ENCODE results near the gene EFNB2. TPM values are rescaled to one million over a fixed set of nuclear protein-coding genes. Genes with fewer than 3 reads are reported as not detected.

Gene EFNB2
- total RNA-seq, 4 donors from 2014 or later: 10.0 to 20.2 (median 17.5) TPM

DNA sequence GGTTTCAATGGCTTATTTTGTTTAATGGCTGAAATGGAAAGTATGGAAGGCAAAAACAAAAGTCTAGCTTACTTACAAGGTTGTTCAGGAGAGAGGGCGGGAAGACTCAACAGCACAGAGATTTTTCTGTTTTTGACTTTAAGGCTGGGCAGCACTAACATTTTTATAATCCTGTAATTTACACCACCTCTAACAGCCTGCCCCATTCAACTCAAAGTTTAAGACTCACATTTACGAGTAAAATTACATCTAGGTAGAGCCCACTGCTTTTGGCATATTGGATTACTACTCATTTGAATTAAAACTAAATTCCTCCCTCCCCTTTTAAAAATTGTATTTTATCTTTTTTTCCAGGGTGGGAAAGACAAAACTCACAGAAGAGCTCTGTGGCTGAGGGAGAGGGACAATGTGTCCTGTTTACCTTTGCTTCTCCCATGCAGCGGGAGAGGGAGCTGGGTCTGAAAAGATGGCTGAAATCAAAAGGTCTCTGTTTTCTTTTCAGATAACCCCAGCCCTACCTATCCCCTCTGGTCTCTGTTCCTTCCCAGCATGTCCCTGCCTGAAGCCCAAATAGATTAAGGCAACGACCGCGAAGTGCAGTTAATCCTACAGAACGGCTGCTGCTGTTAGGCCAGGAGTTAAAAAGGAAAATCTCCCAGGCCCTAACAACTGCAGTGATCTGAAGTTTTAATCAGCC lies 6.6 kb downstream of the EFNB2 start:
- H3K27ac ChIP-seq (replicated peaks in 1 of 4): no peak overlapping the region
- no peaks in the 10 kb centered on the region for H3K27me3 ChIP-seq
- TF ChIP-seq POLR2A (IDR thresholded peaks at IDR 0.05; ENCODE audit: low read depth): no peak
- no peak for TF ChIP-seq EP300 (IDR thresholded peaks at IDR 0.05)
- no peak for TF ChIP-seq POLR2AphosphoS5 (IDR thresholded peaks at IDR 0.05)
- TF ChIP-seq, protein P1, sequence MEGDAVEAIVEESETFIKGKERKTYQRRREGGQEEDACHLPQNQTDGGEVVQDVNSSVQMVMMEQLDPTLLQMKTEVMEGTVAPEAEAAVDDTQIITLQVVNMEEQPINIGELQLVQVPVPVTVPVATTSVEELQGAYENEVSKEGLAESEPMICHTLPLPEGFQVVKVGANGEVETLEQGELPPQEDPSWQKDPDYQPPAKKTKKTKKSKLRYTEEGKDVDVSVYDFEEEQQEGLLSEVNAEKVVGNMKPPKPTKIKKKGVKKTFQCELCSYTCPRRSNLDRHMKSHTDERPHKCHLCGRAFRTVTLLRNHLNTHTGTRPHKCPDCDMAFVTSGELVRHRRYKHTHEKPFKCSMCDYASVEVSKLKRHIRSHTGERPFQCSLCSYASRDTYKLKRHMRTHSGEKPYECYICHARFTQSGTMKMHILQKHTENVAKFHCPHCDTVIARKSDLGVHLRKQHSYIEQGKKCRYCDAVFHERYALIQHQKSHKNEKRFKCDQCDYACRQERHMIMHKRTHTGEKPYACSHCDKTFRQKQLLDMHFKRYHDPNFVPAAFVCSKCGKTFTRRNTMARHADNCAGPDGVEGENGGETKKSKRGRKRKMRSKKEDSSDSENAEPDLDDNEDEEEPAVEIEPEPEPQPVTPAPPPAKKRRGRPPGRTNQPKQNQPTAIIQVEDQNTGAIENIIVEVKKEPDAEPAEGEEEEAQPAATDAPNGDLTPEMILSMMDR (IDR thresholded peaks at IDR 0.05): no peak
- intact Hi-C loops (cut with DNase I): no loop called here
- WGBS: 96% methylated on average over 7 of the region's 7 CpGs
- H3K4me1 ChIP-seq: peaks cover 14 to 47% (median 37%) of the 10 kb centered on the region in 4 donors
- H3K4me3 ChIP-seq: no peak overlapping the region
- no peaks in the 10 kb centered on the region for H3K36me3 ChIP-seq
- DNase-seq (ENCODE audit: extremely low spot score): no peak
- no peaks in the 10 kb centered on the region for H3K9me3 ChIP-seq

DNA sequence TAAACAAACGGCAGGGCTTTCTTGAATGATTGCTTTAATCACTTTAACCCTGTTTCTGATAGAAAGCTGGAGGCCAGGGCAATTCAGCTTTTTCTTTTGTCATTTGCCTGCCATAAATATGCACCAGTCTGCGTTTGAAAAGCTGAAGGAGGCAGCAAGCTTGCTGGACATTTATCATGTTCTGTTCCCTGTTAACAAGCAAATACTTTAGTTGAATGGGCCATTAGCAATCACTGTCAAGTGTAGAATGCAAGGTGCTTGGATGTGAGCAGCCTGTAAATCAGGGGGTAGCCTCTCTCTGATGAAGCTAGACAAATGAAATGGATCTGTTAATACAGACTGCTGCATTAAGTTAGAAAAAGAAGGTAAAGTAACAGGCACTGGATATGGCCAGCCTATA lies 7.6 kb downstream of the EFNB2 start:
- whole genome bisulfite sequencing: 68% methylated on average over 2 of the region's 2 CpGs
- intact Hi-C loops (cut with DNase I): no loop called here
- H3K27me3 ChIP-seq: no peaks in the 10 kb centered on the region
- peaks cover 14 to 57% (median 38%) of the 10 kb centered on the region in 4 donors for H3K4me1 ChIP-seq
- TF ChIP-seq, protein P1 (IDR thresholded peaks at IDR 0.05): no peak
- TF ChIP-seq POLR2A (IDR thresholded peaks at IDR 0.05; ENCODE audit: low read depth): no peak
- no peak for TF ChIP-seq EP300 (IDR thresholded peaks at IDR 0.05)
- no peak for TF ChIP-seq POLR2AphosphoS5 (IDR thresholded peaks at IDR 0.05)
- no peaks in the 10 kb centered on the region for H3K36me3 ChIP-seq
- no peaks in the 10 kb centered on the region for H3K9me3 ChIP-seq
- no peak overlapping the region for H3K27ac ChIP-seq (replicated peaks in 1 of 4)
- DNase-seq (ENCODE audit: extremely low spot score): no peak
- H3K4me3 ChIP-seq: no peak overlapping the region

DNA sequence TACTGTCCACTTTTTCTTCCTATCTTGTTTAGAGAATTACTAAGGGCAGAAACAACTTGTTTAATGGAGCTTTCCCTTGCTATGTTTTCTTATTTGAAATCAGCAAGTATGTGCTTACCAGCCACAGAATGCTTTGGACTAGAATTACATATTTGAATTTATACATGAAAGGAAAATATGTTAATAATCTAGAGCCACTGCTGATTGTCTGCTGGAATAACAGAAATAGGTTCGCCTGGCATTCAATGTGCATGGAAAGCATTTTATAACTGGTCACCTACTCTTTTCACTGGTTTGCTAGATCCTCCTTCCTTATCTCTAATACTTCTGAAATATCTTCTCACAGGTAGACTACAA lies 8.0 kb downstream of the EFNB2 start:
- DNase-seq (ENCODE audit: extremely low spot score): no peak
- intact Hi-C loops (cut with DNase I): no loop called here
- TF ChIP-seq POLR2A (IDR thresholded peaks at IDR 0.05; ENCODE audit: low read depth) (no peak), EP300 (IDR thresholded peaks at IDR 0.05) (no peak), POLR2AphosphoS5 (IDR thresholded peaks at IDR 0.05) (no peak)
- TF ChIP-seq, protein P1 (IDR thresholded peaks at IDR 0.05): no peak
- no peak overlapping the region for H3K27ac ChIP-seq (replicated peaks in 1 of 4)
- peaks cover 10 to 56% (median 38%) of the 10 kb centered on the region in 4 donors for H3K4me1 ChIP-seq
- H3K27me3 ChIP-seq: no peaks in the 10 kb centered on the region
- 95% methylated on average over 1 of the region's 1 CpG for WGBS
- H3K36me3 ChIP-seq: no peaks in the 10 kb centered on the region
- no peaks in the 10 kb centered on the region for H3K9me3 ChIP-seq
- H3K4me3 ChIP-seq: no peak overlapping the region

DNA sequence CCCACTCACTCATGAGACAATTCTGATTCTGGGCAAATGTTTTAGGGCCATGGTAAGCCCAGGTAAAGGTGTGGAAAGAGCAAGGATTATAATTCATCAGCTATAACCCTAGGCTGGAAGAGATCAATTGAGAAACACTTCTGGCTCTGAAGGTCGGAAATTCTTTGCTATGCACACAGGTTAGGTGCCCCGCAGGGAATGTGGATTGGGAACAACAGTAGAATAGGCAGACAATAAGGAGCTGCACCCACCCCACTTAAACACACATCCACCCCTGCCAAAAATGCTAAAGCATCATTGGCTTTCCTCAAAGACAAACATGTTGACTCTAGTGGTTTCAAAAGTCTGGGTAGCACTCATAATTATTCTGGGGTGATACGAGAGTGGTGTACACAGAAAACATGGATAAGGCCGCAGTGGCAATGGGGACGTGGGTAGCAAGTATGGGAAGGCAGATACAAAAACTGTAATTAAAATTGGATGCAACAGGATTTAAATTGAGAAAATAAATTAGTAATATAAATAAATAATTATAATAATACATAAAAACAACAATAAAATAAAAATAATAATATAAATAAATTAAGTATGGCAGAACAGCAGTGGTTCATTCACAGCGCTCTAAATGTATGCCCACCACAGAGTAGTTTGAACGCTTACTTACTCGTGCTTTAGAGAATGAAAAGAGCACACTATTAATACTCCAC lies 8.6 kb downstream of the EFNB2 start:
- DNase-seq (ENCODE audit: extremely low spot score): no peak
- intact Hi-C loops (cut with DNase I): no loop called here
- no peak overlapping the region for H3K27ac ChIP-seq (replicated peaks in 1 of 4)
- no peaks in the 10 kb centered on the region for H3K9me3 ChIP-seq
- 93% methylated on average over 8 of the region's 8 CpGs for WGBS
- H3K36me3 ChIP-seq: no peaks in the 10 kb centered on the region
- H3K4me3 ChIP-seq: no peak overlapping the region
- H3K27me3 ChIP-seq: no peaks in the 10 kb centered on the region
- peaks cover 8 to 51% (median 35%) of the 10 kb centered on the region in 4 donors for H3K4me1 ChIP-seq
- TF ChIP-seq POLR2A (IDR thresholded peaks at IDR 0.05; ENCODE audit: low read depth): no peak
- TF ChIP-seq POLR2AphosphoS5 (IDR thresholded peaks at IDR 0.05): no peak
- TF ChIP-seq, protein P1 (IDR thresholded peaks at IDR 0.05): no peak
- no peak for TF ChIP-seq EP300 (IDR thresholded peaks at IDR 0.05)

Measured in esophagus muscularis mucosa (tissue), 4 donors.